ENCODE measurements around the gene LGALS3BP.

The LGALS3BP gene

GRCh38 chr17:79001190-79002020 lies 21.7 kb upstream of the LGALS3BP start:
- DNase-seq: no peak
- in situ Hi-C loops (cut with MboI; ENCODE audit: low pct_unique_long_range_greater_than_20kb, low sequenced_read_pairs): no loop called here

GRCh38 chr17:79000396-79001189 lies 20.9 kb upstream of the LGALS3BP start:
- in situ Hi-C loops (cut with MboI; ENCODE audit: low pct_unique_long_range_greater_than_20kb, low sequenced_read_pairs): no loop called here
- no peak for DNase-seq

GRCh38 chr17:78999947-79000395 lies 20.2 kb upstream of the LGALS3BP start:
- no peak for DNase-seq
- in situ Hi-C loops (cut with MboI; ENCODE audit: low pct_unique_long_range_greater_than_20kb, low sequenced_read_pairs): no loop called here

GRCh38 chr17:78999056-78999768 lies 19.5 kb upstream of the LGALS3BP start:
- in situ Hi-C loops (cut with MboI; ENCODE audit: low pct_unique_long_range_greater_than_20kb, low sequenced_read_pairs): no loop called here
- DNase-seq: no peak

- no peak for DNase-seq
- in situ Hi-C loops (cut with MboI; ENCODE audit: low pct_unique_long_range_greater_than_20kb, low sequenced_read_pairs): no loop called here
These were observed 18.8 kb upstream of the LGALS3BP start for GRCh38 chr17:78998311-78999055.

- in situ Hi-C loops (cut with MboI; ENCODE audit: low pct_unique_long_range_greater_than_20kb, low sequenced_read_pairs): no loop called here
- no peak for DNase-seq
These were observed 18.2 kb upstream of the LGALS3BP start for GRCh38 chr17:78997881-78998280.

- no peak for DNase-seq
- in situ Hi-C loops (cut with MboI; ENCODE audit: low pct_unique_long_range_greater_than_20kb, low sequenced_read_pairs): no loop called here
These were observed 17.6 kb upstream of the LGALS3BP start for GRCh38 chr17:78997231-78997741.

- in situ Hi-C loops (cut with MboI; ENCODE audit: low pct_unique_long_range_greater_than_20kb, low sequenced_read_pairs): no loop called here
- DNase-seq: no peak
These were observed 17.1 kb upstream of the LGALS3BP start for GRCh38 chr17:78996781-78997201.

- in situ Hi-C loops (cut with MboI; ENCODE audit: low pct_unique_long_range_greater_than_20kb, low sequenced_read_pairs): no loop called here
- DNase-seq: no peak
These were observed 16.2 kb upstream of the LGALS3BP start for GRCh38 chr17:78995761-78996451.

- DNase-seq: no peak
- in situ Hi-C loops (cut with MboI; ENCODE audit: low pct_unique_long_range_greater_than_20kb, low sequenced_read_pairs): no loop called here
These were observed 15.5 kb upstream of the LGALS3BP start for GRCh38 chr17:78995022-78995760.

- no peak for DNase-seq
- in situ Hi-C loops (cut with MboI; ENCODE audit: low pct_unique_long_range_greater_than_20kb, low sequenced_read_pairs): no loop called here
These were observed 14.4 kb upstream of the LGALS3BP start for GRCh38 chr17:78993981-78994671.

- DNase-seq: peak; percentile 31
- in situ Hi-C loops (cut with MboI; ENCODE audit: low pct_unique_long_range_greater_than_20kb, low sequenced_read_pairs): no loop called here
These were observed 13.7 kb upstream of the LGALS3BP start for GRCh38 chr17:78993241-78993956.

GRCh38 chr17:78992542-78993212 lies 13.0 kb upstream of the LGALS3BP start:
- in situ Hi-C loops (cut with MboI; ENCODE audit: low pct_unique_long_range_greater_than_20kb, low sequenced_read_pairs): no loop called here
- no peak for DNase-seq

- no peak for DNase-seq
- in situ Hi-C loops (cut with MboI; ENCODE audit: low pct_unique_long_range_greater_than_20kb, low sequenced_read_pairs): no loop called here
These were observed 12.3 kb upstream of the LGALS3BP start for GRCh38 chr17:78991906-78992532.

GRCh38 chr17:78991017-78991738 lies 11.5 kb upstream of the LGALS3BP start:
- DNase-seq: no peak
- in situ Hi-C loops (cut with MboI; ENCODE audit: low pct_unique_long_range_greater_than_20kb, low sequenced_read_pairs): no loop called here

Data from KBM-7 (cell line).